Endothelial cell of umbilical vein (primary cell): ENCODE data around the gene PTK6.

Experiments
- CTCF ChIP-seq, 2 donors: IDR thresholded peaks; 1 replicate in 1 of 2; 2 replicates in 1 of 2; pipeline ENCODE4 v1.5.1; 2011; ENCODE audit warnings: low read length in 2 of 2, mild to moderate bottlenecking in 2 of 2, moderate library complexity in 2 of 2, control low read depth in 1 of 2, inconsistent platforms in 1 of 2, low read depth in 1 of 2; ENCODE audit not compliant: insufficient read depth in 1 of 2; ENCODE audit errors: extremely low read depth in 1 of 2
- EZH2 ChIP-seq: IDR thresholded peaks from 2 replicates; pipeline ENCODE4 v1.6.1; 2012; ENCODE audit warnings: borderline replicate concordance, low read depth, mild to moderate bottlenecking, moderate library complexity, low read length, inconsistent platforms; ENCODE audit not compliant: severe bottlenecking
- FOS ChIP-seq: IDR thresholded peaks from 2 replicates; pipeline ENCODE4 v1.6.1; 2011; ENCODE audit warnings: mild to moderate bottlenecking, low read length, moderate library complexity, borderline replicate concordance; ENCODE audit not compliant: insufficient read depth
- MAX ChIP-seq: IDR thresholded peaks from 2 replicates; pipeline ENCODE4 v1.6.1; 2011; ENCODE audit not compliant: insufficient read depth, insufficient read length
- MYC ChIP-seq: IDR thresholded peaks from one replicate; pipeline ENCODE4 v1.6.1; 2011; ENCODE audit warnings: mild to moderate bottlenecking, low read depth, low read length
- POLR2A ChIP-seq: IDR thresholded peaks from 2 replicates; pipeline ENCODE4 v1.6.1; 2012; ENCODE audit warnings: low read depth, mild to moderate bottlenecking, control low read depth, low read length
- POLR2AphosphoS5 ChIP-seq: IDR thresholded peaks from 2 replicates; pipeline ENCODE4 v1.6.1; 2012; ENCODE audit warnings: low read depth, mild to moderate bottlenecking, control low read depth, low read length, moderate library complexity; ENCODE audit not compliant: insufficient read depth

GRCh38 chr20:63533388-63533787, 3.8 kb downstream of the PTK6 start:
- TF ChIP-seq POLR2AphosphoS5 (no peak), CTCF (IDR thresholded peaks at IDR 0.05; ENCODE audit: extremely low read depth in 1 of 2, insufficient read depth in 1 of 2, low read depth in 1 of 2, low read length in 2 of 2) (no peak), POLR2A (no peak), EZH2 (no peak), MYC (no peak), FOS (no peak), MAX (no peak)
